GM18526 (cell line): Measurements from ENCODE around the gene ALG9.

Experiments
- POLR2A ChIP-seq: IDR thresholded peaks from 3 replicates; pipeline ENCODE4 v1.6.1; 2011; ENCODE audit not compliant: insufficient read length; ENCODE audit errors: extremely low read depth

ALG9 gene

DNA sequence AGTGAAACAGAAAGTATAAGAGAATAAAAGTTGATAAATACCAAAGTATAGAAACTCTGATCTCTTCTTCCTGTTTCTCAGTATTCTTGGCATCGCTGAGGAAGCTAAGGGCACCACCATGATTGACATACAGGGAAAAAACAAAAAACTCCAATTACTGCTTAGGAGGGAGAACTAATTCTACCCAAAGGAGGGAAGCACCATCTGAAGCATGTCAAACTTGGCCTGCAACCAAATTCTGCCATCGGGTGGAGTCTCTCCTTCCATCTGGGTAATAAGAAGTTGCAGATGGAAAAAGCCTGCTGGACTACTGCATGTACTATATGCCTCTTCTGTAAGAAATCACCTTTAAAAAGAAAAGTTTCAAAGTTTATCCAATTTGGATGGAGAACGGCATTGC, 74.7 kb downstream of the ALG9 start:
- TF ChIP-seq POLR2A, result no peak

DNA sequence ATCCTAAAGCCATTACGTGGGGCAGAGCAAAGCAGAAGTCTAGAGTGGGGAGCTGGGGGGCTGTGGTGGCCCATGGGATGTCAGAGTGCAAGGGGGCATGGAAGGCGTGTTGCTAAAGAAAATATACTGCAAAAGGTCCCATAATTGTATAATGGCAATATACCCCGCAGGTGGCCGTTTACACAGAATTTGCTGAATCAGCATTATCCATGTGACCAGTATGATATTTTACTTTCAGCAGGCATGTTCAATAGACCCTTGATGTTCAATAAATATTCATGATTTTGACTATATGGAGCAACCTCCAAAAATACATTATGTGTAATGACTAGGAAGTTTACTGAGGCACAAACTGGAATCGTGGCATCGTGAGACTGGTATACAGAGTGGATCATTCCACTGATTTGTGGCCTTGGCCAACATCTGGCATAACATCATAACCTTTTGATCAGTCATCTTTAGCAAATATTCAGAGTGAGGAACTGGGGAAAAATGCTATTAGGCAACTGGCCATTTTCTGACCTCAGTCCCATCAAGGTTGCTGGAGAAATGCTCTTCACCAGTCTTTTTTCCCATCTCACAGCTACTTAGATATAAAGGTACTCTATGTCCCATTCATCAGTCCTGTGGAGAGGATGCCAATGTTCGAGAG, 75.9 kb downstream of the ALG9 start:
- TF ChIP-seq POLR2A, result no peak

DNA sequence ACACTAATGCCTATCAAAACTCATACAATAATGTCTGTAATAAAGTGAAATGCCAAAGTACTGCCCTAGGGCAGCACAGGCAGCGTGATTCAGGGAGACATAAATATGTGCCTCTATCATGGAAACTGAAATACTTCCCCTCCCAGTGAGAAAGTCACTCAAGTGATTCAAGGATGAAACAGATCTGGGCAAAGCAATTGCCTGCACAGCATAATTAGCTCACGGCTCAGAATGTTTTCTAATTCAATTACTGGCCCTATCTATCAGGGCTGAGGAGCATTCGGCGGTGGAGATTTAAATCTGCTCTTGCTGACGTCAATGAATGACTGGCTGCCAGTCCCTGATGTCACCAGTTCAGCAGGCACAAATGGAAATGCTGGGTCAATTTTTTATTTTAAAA, 77.5 kb downstream of the ALG9 start:
- no peak for TF ChIP-seq POLR2A

DNA sequence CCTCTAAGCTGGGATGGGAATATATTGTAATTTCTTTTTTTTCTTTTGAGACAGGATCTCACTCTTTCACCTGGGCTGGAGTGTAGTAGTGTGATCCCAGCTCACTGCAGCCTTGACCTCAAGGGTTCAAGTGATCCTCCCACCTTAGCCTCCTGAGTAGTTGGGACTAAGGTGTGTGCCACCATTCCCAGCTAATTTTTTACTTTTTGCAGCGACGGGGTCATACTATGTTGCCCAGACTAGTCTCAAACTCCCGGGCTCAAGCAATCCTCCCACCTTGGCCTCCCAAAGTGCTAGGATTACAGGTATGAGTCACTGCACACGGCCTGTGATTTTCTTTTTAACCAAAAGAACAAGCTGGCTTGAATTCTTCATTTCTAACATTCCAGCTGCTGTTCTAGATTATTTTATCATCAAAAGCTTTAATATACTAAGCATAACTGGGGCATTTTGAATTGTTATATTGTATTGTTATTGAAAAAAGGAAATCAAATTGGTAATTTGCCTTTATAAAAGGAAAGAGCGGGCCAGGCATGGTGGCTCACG, 78.4 kb downstream of the ALG9 start:
- no peak for TF ChIP-seq POLR2A

DNA sequence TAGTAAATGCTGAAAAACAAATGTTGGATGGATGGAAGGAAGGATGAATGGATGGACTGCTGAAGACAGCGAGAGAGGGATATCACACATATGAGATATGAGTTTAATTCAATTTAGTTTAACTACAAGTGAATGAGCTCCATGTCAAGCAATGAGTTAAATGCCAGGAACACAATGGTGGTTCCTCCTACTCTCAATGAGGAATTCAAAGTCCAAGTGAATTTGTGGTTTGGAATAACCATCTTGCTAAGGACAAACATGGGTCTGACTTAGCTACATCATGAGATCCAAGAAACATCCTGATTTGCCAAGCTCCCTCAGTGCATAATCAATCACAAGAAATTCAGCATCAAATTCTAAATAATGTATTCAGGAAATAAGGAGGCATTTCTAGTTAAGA, 79.1 kb downstream of the ALG9 start:
- TF ChIP-seq POLR2A, result no peak

DNA sequence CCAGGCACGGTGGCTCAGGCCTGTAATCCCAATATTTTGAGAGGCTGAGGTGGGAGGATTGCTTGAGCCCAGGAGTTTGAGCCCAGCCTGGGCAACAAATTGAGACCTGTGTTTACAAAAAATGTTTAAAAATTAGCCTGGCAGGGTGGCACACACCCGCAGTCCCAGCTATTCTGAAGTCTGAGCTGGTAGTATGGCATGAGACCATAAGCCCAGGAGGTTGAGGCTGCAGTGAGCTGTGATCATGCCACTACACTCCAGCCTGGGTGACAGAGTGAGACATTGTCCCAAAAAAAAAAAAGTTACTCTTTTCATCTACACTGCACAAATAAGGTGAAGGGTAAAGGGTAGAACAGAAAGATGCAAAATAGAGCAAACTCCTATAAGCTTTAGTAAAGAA, 82.9 kb downstream of the ALG9 start:
- no peak for TF ChIP-seq POLR2A

DNA sequence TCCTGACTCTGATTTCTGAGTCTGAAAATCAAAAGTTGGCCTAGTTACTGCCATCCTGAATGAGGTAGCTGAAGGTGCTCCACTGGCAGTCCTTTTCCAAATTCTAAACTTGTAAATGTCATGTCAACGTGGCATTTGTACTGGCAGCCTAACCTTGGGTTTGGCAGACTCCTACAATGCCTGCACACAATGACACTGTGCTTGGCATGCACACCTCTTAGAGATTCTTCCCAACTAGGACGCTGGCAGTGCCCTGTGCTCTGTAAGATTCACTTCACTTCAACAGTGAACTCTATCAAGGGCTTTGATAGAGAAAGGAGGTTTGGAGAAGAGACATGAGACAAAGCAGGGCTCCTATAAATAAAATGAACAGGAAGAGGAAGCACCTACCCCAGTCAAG, 83.3 kb downstream of the ALG9 start:
- no peak for TF ChIP-seq POLR2A

DNA sequence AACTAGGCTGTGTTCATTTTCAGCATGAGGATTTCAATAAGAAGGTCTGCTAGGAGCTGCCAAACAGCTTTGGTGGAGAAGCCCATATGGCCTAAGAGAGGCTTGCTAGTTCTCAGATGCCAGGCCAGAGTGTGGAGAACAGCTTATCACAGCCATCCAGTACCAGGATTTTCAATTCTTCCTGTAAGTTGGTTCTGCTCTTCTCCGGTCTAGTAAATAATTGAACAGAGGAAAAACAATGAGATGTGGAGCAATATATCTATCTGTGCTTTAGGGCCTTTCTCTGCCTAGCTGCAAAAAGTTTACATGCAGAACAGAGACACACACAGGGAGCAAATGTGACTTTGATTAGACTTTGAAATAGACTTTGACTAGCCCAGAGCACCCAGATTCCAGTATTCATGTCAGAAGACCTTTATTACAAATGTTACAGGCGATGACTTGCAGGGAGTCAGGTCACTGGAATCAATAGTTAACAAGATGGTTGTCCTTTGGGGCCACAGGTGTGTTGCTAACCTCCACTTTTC, 85.4 kb downstream of the ALG9 start:
- no peak for TF ChIP-seq POLR2A

DNA sequence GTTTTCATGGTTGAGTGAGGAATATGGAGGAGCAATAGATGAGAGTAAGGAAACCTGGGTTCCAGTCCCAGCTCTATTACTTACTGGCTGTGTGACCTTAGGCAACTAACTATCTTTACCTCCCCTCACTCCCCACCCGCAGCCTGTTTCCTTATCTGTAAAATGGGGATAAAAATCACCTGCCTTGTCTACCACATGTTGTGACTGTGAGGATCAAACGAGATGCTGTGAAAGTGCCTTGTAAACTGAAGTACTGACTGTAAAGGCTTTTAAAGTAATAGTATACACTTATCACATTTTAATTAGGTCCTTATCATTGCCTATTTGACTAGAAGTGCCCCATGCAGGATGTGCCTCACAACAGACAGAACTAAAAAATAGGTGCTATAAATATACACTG, 86.3 kb downstream of the ALG9 start:
- TF ChIP-seq POLR2A, result no peak

DNA sequence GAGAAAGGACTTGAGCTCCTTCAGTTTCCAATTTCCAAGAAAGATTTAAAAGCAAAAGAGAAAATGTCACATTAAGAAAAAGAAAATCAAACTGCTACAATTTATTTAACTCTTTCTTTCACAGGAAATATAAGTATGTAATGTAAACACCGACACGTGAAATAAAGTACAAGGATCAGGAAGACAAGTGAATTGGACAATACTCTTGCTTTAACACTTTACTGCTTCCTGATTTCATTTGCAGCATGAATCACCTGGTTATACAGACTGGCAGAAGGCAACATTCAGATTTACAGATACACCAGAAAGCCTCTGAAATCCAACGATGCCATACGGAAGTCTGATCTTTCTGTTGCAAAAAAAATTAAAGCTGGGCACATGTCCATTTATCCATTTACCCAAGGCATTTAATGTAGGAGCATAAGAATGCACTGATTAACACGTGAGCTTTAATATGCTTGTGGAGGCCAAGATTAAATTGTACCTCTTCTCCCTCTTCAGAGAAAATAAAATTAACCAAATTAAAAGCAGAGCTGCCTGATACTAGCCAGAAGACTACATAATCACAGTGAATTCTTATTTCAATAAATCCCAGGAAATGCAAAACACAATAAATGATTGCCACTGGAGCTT, 89.2 kb downstream of the ALG9 start:
- TF ChIP-seq POLR2A, result no peak

DNA sequence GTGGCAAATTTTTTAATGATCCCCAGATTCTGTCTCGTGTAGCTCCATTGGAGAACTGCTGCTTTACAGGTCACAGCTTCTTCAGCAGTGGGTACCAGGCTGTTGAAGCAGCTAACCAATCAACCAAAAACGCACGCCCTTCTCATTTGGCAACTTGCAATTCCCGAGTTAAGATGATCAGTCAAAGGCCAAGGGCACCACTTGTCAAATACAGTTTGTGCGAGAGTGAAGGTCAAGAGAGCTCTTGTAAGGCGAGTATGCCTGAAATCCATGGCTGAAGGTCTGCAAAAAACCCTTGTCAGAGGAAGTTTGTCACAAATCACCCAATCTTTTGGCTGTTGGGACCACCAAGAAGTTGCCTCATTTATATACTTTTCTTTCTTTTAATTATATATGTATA, 92.3 kb downstream of the ALG9 start:
- no peak for TF ChIP-seq POLR2A

DNA sequence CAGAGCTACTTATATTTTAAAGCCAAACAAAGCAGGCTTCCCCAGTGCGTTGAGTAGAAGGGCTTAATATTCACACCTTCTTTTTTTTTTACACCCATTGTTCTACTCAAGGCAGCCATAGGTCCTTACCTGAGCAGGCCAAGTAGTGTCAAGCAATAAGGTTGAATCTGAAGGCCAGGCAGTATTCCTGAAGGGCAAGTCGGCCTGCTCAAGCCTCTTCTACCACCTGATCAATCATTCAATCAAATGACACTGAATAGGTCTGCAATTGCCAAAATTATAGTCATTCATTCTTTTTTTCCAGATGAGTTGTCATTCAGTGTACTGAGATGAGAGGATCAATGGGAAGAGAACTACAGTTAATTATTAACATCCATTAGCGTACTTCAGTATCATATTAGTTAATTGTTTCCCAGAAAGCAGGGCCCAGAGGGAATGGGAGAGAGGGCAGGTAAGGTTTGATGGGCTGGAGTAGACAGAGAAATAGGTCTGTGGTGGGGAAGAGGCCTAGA, 93.3 kb downstream of the ALG9 start:
- TF ChIP-seq POLR2A, result no peak

DNA sequence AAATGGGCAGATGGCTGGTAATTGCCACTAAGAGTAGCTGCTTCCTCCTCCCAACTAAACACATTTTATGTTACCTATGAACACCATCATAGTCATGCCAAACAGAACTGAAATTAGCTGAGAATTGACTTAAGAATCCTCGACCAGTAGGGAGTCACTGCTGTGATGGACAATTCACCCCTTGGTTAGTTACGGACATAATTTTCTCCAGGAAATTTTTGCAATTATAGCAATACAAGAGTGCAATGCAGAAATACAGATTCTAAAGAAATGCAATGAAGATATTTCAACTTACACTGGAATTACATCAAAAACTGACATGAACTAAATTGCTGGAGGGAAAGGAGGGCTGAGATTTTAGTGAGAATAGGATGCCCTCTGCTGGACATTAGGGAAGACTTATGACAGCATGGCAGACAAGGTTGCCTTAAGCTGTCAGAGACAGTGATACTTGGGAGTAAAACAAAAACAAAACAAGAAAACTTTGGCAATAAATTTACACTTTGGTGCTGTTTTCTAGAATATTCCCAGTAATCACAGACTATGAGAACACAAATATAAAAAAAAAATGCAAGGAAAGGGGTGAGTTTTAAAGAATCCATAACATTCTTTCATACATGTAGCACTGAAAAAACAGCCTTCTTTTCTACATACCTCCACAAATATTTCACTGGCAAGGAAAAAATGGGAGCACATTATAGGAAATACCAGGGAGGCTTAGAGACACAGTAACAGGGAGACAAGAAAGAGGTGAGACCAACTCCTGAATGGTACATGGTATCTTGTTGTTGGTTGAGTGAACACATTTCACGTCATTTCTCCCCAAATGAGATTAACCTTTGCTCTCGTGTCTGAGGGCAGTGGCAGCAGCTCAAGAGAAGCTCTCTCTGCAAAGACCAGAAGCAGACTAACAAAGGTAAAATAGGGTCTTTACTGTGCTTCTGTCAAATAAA, 94.0 kb downstream of the ALG9 start:
- TF ChIP-seq POLR2A, result no peak

DNA sequence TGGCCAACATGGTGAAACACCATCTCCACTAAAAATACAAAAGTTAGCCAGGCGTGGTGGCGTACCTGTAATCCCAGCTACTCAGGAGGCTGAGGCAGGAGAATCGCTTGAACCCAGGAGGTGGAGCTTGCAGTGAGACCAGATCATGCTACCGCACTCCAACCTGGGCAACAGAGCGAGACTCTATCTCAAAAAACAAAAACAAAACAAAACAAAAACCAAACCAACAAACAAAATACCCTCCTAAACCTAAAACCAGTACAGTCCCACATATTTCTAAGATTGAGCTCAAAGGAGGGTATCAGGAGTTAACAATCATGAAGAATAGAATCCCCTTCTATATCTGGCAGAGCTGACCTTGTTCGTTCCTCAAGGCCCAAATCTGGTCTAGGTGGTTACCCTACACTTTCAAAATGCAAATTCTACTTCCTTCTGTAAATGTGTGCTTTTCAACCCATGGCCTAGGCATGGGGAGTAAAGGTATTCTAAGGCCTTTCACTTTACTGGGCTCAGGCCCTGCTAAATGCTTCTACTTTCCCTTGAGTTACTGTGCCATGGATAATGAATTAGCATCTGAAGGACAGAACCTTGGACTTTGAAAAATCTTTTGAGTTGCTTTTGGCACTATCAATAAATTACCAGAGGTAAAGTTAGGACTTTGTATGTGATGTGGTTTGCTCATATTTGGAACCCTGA, 94.8 kb downstream of the ALG9 start:
- no peak for TF ChIP-seq POLR2A
